HG02885 (cell line): ENCODE data around the gene SCN11A.

Source experiments
- ATAC-seq: cut with Tn5 transposase; IDR thresholded peaks from one replicate; pipeline ENCODE4 v1.9.1; 2021; ENCODE audit warnings: mild to moderate bottlenecking; ENCODE audit not compliant: unreplicated experiment, poor library complexity

SCN11A gene

DNA sequence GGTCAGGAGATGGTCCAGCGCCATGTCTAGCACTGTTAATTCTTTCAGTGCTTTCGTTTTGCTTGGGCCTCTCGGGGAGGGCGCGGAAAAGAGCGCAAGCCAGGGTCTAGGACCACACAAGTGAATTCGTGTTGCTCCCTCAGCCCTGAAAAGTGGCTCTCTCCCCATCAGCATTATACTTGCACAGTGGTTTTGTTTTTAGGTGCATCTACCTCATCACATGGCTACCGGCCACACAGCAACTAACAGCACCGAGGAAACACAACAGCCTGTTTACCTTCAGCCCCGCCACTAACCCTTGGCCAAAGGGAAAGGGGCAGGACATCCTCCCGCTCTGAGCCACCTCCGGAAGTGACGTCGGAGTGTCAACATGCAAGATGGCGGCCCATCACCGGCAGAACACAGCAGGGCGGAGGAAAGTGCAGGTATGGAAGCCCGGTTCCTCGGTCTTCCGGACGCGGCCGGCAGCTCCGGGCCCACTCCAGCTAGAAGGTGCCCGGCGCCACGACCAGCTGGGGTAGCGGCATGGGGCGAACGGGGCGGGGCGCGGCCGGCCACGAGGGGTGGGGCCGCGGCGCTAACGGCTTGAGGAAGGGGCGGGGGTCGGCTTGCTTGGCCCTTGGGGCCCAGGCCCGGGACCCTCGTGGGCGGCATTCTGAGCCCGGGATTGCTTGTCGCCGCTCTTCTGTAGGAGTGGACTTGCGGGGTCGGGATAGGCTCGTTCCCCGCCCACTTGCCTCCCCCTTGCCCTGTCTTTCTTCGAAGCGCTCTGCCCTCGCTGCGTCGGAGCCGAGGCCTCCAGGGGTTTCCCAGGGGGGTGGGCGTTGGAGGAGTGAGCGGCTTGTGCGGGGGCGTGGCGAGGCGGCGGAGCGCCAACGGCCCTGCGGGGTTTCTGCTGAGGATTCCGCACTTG is at the start of gene SCN11A, which contains the start of gene WDR48:
Gene SCN11A, minus strand, starts transcription at position 296 of the 913 bp plus-strand sequence. CDS start 101,582 bp downstream, outside the sequence.
Gene WDR48, plus strand, starts transcription at position 368 of the 913 bp plus-strand sequence. Its CDS starts 10 bp downstream, at position 378.
- peak; percentile 99 for ATAC-seq

GRCh38 chr3:39101022-39101689 is 49.4 kb upstream of the SCN11A start:
- peak; percentile 74 for ATAC-seq

DNA sequence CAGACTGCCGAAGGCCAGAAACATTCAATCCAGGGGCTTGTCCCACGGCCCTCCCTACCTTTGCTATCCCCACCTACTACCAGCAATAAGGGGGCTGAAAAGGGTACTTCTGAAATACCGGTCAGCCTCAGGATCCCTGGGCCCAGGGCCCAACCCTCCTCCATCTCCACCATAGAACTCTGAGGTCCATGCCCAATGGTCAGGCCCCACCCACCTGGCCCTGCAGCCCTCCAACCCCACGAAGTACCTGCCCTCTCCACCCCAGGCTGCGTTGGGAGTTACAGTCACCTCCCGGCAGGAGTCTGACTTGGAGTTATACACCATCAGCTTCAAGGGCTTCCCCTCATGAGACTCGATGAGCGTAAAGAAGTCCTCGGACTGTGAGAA is 48.7 kb upstream of the SCN11A start:
- no peak for ATAC-seq

DNA sequence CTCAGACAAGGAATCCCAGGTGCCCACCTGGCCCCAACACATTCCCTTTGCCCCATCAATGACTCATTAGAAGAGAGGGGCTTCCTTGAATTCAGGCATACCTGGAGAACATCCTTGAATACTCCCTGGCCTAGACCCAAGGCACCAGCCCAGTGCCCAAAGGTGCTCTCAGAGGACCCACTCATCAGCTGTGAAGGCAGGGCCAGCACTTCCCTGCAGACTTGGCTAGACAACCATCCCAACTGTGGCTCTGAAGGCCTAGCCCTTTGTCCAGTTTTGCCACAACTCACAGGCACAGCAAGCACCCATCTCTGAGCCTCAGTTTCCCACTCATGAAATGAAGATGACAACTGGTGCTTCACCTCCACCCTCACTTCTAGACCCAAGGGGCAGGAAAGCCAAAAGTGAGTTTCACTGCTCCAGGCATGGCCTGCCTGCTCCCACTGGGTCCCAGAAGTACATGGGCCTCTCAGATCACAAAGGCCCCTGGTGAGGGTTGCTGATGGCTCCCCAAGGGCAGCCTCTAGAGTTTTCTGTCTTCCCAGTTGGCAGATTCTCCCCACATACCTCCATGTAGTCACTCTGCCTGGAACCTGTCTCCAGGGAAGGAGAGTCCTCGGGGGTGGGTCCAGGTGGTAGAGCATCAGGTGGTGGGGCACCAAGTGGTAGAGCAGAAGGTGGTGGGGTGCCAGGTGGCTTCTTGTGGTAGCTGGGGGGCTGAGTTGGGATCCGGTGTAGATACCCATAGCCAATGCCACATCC is 48.2 kb upstream of the SCN11A start:
- ATAC-seq: no peak

GRCh38 chr3:39099242-39099641 is 47.5 kb upstream of the SCN11A start:
- no peak for ATAC-seq

- no peak for ATAC-seq
These were observed 46.8 kb upstream of the SCN11A start for GRCh38 chr3:39098473-39099000.

GRCh38 chr3:39097716-39098472 is 46.1 kb upstream of the SCN11A start:
- no peak for ATAC-seq

DNA sequence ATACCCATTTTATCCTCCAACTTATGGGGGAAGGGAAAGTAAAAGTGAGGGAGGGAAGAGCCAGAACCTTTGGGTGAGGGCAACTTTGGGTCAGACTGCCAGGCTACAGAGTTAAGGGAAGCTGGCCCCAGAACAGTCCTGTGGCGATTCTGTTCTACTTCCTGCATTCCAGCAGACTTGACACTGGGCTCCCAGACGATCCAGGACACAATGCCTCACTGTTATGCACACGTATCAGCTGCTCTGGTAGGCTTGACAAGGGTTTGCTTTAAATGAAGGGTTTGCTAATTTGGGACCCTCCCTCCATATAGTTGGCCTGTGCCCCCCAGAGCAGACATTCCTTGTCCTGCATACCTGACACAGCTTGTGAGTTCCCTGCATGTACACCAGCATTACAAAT is 45.0 kb upstream of the SCN11A start:
- ATAC-seq: no peak

DNA sequence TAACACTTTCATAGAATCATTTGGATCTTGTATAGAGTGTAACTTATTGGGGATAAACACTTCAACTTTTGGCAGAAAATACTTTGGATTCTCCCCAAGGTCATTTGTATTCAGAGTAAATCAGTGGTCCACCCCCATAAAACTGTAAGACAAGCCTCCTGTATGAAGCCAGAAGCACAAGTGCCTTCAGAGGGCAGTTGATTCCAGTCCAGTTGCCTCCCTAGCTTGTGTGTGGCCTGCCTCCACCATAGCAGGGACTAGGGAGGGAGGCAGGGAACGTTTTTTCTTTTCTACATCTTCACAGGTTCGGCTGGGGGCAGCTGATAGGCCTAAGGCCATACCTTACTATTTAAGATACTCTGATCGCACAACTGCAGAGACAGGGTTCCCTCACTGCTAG is 44.0 kb upstream of the SCN11A start:
- no peak for ATAC-seq

DNA sequence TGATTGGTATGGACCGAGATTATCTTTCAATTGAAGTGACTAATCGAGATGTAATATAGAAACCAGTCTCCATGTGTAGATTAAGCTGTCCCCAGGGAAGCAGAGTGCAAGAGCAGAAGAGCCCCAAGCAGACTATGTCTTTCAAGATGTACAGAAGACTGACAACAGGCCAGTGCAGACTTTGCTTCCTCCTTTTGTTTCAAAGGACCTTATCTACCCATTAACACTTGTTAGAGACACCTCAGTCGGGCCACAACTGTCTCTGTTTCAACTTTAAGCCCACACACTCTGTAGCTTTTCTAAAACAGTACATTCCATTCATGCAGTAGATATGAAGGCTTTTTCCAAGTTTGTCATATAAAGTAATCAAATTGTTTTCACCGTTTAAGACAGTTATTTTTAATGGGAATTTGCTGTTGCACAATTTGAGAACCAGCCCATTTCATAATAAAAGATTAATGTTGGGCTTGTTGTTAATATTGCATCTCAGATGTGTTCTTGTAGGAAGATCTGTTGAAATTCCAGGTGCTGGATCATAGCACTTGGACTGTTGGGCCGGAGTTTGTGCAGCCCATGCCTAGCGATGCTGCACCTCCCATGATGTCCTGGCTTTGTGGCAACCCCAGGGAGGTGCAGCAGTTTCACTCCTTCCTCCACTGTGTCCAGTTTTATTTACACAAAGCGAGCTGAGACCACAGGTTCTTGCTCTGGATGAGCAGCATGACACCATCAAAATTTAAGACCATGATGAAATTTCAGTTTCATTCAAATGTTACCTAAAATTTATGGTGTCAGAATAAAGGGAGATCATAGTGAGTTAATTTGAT is 43.3 kb upstream of the SCN11A start:
- no peak for ATAC-seq

DNA sequence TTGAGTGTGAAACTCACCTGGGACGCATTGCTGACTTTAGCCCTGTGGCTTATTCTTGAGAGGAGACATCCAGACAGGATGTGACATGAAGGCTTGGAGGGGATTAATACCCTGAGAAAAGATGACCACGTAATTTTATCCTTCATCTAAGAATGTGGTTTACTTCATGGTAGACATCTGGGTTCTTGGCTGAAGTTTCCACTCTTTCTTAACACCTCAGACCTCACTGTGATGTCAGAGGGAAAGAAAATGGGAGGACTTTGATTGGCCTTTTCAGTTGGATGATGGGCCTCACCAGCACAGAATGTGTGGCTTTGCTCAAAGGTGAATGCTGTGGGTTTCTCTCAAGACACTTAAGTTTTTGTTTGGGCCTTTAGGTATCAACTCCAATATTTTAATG is 39.2 kb upstream of the SCN11A start:
- no peak for ATAC-seq

GRCh38 chr3:39088889-39089288 is 37.1 kb upstream of the SCN11A start:
- ATAC-seq: no peak

- ATAC-seq: no peak
These were observed 36.7 kb upstream of the SCN11A start for GRCh38 chr3:39088456-39088855.

GRCh38 chr3:39086144-39086543 is 34.4 kb upstream of the SCN11A start:
- no peak for ATAC-seq

GRCh38 chr3:39082666-39083313 is 31.0 kb upstream of the SCN11A start:
- ATAC-seq: no peak

DNA sequence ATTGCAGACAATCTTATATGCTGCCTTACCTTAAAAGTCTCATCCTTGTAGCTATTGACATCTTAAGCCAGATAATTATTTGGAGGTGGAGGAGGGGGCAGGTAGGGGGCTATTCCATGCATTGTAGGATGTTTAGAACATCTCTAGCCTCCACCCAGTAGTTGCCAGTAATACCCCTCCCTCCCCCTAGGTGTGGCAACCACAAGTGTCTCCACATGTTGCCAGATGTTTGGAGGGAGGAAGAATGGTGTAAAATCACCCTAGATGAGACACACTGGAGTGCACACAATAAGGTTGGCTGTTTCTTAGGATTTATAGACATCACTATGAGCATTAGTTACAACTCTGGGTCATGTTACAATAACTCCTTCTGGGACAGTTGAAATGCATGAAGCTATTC is 28.3 kb upstream of the SCN11A start:
- no peak for ATAC-seq

- no peak for ATAC-seq
These were observed 27.8 kb upstream of the SCN11A start for GRCh38 chr3:39079530-39079929.

DNA sequence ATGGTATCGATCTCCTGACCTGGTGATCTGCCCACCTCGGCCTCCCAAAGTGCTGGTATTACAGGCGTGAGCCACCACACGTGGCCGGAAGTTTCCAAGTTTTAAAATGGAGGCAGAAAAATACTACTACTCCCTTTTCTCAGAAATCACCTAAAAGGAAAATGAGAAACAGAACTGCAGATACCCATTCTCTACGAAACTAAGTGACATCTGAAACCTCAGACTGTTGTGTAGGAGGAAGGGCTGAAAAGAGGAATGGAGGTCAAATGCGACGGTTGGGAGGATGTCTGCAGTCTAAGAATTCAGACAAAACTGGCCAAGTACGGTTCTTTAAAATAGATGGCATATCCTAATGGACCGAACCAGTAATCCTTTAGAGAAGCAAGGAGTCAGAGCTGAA is 24.2 kb upstream of the SCN11A start:
- ATAC-seq: no peak
